Femur (tissue), 1 donor: ENCODE results near the gene PALD1.
A peak's percentile ranks its signal among the peaks of the same experiment; 100 is the strongest.

Experiments
- DNase-seq: peaks from one replicate; pipeline ENCODE4 v3.0.0-alpha.2; 2017

Gene PALD1

DNA sequence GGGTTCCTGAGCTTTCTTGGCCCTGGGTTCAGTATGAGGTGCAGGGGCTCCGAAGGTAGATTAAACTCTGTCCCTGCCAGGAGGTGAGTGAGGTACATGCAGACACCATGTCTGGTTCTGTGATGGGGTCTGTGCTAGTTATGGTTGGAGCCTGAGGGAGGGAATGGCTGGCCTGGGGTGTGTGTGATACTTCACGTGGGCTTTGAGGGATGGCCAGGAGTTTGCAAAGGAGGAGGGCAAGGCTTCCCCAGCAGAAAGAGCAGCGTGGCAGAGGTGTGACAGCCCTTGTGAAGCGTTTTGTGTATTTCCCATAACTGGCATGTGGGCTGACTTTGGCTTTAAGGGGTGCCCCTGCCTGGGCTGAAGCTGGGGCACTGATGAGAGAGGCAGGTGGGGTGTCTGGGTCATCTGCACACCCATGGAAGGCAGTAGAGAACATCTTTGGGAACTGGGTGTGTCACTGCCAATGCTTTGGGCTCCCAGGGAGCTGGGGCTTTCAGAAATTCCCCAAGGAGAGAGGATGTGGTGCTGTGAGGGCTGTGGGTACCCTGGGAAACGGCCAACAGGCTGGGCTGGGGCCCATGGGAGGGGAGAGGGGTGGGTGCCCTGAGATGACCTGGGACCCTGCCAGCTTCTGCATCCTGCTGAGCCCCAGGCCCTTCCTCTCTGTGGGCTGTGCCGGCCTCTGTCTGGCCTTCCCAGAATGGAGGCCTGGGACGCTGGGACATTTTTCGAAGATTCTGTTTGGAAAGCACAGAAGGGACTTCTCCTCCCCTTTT lies 4.6 kb downstream of the PALD1 start:
- peak; percentile 43 for DNase-seq

DNA sequence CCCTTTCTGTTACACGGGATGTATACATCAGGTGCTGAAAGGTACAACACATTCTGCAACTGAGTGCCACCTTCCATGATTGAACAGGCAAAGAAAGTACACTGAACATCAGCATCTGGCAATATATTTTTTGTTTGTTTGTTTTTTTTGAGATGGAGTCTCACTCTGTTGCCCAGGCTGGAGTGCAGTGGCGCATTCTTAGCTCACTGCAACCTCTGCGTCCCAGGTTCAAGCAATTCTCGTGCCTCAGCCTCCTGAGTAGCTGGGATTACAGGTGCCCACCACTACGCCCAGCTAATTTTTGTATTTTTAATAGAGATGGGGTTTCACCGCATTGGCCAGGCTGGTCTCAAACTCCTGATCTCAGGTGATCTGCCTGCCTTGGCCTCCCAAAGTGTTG lies 5.3 kb downstream of the PALD1 start:
- peak; percentile 1 for DNase-seq

DNA sequence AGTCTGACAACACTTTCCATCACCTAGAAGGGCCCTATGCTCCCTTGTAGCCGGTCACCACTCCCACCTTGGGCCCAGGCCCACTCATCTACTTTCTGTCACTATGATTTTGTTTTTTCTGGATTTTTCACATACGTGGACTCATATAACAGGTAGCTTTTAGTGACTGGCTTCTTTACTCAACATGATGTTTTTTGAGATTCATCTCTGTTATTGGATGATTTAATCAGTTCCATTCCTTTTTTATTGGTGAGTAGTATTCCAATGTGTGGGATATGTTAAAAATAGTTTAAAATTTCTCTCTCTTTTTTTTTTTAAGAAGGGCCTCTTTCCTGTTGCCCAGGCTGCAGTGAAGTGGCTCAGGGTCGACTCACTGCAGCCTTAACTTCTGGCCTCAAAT lies 9.3 kb downstream of the PALD1 start:
- no peak for DNase-seq

DNA sequence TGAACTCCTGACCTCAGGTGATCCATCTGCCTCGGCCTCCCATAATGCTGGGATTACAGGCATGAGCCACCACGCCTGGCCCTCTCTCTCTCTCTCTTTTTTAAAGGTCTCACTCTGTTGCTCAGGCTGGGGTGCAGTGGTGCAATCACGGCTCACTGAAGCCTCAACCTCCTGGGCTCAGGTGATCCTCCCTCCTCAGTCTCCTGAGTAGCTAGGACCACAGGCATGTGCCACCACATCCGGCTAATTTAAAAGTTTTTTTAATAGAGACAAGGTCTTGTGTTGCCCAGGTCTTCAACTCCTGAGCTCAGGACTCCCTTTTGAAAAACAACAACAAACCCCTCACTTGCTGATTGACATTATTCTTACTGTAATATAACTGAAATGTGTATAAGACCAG lies 11.6 kb downstream of the PALD1 start:
- DNase-seq, result peak; percentile 1

DNA sequence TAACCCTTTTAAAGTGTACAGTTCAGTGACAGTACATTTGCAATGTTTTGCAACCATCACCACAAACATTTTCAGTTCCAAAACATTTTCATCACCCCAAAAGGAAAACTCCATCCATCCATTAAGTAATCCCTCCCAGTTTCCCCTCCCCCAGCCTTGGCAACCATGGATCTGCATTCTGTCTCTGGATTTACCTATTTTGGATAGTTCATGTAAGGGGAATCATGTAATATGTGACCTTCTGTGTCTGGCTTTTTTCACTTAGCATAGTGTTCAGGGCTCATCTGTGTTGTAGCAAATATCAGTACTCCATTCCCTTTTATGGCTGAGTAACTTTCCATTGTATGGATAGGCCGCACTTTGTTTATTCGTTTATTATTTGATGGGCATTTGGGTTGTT lies 13.0 kb downstream of the PALD1 start:
- no peak for DNase-seq

DNA sequence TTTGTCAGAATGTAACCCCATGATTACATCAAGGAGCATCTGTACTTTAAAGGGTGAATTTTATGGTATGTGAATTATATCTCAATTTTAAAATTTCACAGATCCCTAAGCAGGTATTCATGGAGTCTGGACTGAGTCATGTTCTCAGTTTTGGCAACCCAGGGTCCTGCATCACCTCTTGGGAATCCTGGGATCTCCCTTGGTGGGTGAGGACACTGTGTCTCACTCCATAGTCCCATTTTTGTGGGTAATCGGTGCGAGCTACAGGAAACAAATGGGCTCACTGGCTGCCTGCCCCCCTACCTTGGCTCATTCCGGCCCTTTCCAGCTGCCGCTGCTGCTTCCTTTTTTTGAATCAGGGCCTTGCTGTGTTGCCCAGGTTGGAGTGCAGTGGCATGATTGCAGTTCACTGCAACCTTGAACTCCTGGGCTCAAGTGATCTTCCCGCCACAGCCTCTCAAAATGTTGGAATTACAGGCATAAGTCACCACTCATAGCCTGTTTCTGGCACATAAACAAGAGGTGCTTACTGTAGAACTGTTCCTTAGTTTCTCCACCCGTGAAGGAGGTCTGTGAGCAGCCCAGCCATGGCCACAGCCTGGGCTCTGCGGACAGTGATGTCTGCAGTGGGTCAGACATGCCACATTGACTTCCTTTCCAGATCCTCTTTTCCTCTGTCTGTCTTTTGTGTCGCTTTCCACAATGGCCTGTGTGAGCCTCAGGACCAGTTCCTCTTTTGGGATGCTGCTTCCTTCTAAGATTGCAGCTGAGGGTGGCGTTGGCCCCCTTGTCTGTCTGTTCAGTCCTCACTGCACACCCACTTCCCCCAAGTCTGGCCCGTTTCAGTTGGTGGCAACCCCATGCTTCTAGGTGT lies 14.5 kb downstream of the PALD1 start:
- peak; percentile 44 for DNase-seq

DNA sequence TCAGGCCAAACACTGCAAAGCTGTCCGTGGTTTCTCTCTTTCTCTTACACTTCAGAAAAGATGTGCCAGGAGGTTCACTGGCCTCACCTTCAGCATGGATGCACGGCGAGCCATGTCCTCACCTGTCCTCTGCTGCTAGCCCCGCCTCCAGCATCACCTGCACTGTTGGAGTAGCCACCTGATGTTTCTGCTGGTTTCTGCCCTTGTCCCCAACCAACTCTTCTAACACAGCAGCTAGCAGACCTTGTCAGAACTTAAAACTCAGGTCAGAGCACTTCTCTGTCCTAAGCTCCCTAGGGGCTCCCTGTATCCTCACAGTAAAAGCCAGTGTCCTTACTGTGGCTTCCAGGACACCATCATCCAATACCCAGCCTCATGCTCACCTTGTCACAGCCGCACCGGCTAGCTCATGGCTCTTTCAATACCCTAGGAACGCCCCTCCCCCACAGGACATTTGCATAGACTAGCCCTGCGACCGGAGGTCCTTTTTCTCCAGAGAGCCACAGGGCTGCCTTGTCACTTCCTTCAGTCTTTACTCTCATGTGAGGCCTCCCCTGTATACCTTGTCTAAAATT lies 15.2 kb downstream of the PALD1 start:
- DNase-seq, result no peak

DNA sequence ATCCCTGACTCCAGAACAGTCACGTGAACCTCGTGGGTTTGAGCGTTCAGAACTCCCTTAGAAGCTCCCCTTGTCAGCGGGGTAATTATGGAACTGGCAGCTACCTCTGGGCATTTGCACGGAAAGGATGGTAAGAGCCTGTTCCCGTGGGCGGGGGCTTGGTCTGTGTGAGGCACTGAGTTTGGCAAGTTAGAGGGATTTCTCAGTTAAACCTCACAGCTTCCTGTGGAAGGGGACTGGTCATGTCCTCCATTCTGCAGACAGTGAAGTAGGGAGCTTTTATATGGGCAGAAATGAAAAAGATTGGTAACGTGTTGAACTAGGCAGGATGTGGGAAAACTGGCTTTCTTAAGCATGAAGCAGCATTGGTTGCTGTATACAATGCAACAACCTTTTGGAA lies 16.0 kb downstream of the PALD1 start:
- no peak for DNase-seq

DNA sequence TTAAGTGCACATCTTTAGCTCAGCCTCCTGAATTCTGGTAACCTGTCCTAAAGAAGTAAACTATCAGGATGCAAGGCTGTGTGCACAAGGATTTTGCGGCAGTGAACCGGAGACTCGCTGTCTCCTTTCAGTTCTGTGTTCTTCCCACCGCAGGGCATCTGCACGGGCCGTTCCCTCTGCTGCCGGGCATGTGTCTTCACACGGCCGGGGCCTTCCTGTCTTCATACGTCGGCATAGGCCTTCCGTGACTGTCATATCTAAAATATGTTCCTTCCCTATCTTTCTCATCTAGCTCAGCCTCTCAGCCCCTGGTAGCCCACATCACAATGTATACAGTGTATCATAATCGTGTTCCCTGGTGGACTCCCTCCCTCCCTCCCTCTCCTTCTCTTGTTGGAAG lies 16.4 kb downstream of the PALD1 start:
- peak; percentile 38 for DNase-seq

DNA sequence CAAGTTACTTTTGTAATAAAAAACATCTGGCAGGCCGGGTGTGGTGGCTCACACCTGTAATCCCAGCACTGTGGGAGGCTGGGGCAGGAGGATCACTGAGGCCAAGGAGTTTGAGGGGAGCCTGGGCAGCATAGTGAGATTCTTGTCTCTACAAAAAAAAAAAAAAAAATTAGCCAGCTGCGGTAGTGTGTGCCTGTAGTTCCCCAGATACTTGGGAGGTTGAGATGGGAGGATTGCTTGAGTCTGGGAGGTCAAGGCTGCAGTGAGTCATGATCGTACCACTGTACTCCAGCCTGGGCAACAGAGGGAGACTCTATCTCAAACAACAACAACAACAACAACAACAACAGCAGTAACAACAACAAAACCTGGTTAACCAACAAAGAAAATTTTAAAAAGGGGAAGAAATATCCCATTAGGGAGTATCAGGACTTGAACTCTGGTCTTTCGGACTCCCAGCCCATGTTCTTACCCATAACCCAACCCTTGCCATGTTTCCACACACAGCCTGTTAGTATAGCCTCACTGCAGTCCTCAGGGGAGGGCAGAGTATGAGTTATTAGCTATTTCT lies 17.2 kb downstream of the PALD1 start:
- DNase-seq, result no peak

DNA sequence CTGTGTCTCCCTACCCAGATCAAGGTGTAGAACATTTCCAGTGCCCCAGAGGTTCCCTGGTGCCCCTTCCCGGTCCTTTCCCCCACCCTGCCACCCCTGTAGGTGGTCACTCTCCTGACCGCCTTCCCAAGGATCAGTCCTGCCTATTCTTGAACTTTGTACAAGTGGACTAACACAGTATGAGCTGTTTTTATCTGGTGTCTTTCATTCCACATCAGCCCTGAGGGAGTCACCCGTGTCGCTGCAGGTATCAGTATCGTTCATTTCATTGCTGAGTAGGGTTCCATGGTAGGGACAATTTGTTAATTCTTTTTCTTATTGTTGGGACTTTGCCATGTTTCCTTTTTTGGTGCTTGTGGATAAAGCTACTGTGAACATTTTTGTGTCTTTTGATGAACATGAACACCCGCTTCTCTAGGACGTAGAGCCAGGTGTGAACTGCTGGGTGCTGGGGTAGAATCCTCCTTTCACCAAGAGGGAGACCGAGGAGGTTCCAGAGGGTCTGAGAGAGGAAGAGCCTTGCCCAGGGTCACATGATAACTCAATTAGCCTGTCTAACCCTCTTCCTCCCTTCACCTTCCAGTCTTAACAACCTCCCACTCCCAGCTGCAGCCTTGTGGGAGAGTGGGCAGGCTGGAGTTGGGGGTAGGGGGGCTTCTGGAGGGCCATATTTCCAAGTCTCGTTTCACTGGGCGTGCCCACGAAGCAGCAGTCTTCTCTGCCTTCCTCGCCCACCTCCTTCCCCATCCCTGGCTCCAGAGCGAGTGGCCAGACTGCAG lies 18.0 kb downstream of the PALD1 start:
- DNase-seq, result no peak

DNA sequence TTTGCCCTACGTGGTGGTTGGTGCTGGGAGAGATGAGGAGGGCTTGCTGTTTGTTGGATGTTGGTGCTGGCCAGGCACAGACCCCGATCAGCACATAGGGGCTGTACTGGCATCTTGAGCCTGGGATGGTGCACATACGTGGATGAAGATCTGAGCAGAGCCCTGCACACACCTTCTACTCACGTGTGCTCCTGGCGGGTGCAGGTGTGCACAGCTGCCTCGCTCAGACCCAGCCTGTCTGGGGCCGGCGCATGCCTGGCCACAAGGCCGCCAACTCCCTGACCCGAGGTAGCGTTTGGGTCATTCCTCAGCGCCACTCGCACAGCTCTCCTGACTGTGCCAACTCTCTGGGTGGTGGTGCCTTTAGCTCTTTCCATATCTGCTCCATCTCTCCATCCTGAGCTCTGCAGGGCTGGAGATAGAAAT lies 18.6 kb downstream of the PALD1 start:
- no peak for DNase-seq

DNA sequence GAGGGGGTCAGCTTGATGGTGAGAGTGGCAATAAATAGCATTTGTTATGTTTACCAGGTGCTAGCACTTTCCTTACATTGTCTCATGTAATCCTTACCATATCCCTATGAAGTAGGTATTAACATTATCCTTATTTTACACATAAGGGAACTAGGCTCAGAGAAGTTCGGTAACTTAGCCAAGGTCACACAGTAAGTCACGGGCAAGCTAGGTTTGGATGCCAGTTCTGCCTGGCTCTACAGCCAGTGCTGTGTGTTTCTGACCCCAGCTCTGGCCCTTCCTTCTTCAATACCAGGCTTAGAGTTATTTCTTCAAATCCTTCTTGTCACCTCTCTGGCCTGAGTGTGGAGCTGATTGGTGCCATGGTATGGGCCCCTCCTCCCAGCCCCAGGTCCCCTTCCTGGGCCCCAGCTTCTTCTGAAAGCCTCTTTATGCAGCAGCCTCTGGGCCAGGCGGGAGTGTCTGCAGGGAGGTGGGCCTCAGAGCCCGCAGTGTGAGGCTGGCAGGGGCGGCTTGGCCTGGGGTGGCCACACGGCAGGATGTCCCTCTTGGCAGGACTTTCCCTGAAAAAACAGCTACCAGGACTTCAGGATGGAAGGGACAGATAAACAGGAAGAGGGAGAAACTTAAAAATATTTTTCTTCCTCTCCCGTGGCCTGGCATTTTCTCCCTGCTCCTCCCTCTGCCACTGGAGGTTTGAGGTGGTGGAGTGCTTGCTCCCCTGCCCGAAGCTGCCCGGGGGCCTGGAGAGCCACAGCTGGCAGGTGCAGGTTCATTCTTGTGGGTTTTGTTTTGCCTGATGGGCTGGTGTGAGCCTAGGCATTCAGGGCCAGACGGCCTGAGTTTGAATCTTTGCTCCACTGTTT lies 20.6 kb downstream of the PALD1 start:
- DNase-seq, result peak; percentile 51

DNA sequence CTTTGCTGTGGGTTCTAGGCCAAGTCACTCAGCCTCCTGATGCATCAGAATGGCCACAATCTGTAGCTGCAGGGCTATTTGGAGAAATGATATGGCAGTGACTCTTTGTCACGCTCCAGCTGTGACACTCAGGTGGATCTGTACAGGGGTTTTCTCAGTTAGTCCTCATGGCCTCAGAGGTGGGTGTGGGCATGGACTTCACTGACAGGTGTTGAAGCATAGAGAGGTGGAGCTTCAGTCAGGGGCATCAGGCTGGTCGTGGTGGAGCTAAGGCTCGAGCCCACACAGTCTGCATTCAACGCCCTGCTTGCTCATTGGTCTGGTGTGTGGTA lies 21.2 kb downstream of the PALD1 start:
- no peak for DNase-seq

DNA sequence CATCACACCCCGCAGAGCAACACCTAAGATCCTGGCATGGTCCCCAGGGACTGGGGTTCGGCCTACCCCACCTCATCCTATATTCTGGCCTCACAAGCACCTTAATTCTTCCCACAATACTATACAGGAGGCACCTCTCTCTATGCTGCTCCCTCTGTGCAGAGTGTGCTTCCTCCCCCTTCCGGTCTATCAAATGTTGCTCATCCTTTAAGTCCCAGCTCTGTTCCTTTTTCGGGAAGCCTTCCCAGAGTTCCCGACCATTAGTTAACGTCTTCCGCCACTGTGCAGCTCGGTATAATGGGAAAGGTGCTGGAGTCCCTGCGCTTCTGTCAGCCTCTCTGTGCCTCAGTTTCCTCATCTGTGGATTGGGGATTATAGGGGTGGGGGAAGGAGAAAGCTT lies 21.8 kb downstream of the PALD1 start:
- DNase-seq, result no peak

DNA sequence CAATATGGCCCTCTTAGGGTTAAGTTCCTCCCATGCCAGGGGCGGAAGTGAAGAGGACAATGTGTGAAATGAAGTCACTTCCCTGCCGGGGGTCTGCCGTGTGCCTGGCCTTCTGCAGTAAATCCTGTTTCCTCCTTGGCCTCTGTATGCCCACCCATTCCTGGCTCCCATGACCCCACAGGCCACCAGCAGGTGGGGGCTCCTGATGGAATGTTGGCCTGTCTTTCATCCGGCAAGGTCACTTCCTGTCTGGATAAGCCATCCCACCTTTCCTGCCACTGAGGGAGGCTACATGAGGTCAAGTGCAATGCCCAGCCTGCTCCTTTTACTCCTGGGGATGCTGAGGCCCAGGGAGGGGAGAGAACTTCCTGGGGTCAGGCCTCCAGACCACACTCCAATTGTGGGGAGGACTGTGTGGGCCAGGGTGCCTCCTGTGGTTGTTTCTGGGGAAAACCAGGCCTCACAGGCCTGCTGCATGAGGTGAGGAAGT lies 22.3 kb downstream of the PALD1 start:
- DNase-seq, result peak; percentile 50

DNA sequence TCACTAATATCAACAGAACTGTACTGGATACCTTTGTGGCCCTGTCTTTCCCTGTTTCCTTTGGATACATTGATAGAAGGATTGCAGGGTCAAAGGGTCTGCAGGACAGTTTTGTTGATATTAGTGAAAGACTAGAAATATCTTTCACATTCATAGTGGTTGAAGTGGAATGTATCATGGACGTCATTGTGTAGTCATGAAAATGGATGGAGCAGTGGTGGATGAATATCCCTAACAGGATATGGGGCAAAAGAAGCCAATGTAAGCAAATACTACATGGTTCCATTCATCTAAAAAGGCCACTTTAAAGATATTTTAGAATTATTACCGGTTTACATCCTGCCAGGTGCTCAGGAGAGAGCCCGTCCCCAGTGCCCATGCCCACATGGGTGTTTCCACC lies 23.8 kb downstream of the PALD1 start:
- DNase-seq, result no peak

DNA sequence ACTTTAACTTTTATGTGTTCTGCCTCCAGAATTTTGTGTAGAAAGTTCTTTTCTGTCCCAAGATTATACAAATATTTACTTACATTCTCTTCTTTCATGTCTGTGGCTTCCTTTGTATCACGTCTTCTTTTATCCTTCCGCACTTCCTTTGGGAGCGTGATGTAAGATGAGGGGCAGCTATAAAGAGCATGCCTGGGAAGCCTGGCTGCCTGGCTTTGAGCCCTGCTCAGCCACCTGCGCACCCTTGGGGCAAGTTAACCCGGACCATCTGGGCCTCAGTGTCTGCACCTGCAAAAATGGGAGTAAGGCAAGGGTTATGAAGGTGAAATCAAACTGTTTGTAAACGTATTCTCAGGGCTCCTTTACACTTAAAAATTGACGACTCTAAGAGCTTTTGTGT lies 25.2 kb downstream of the PALD1 start:
- DNase-seq, result no peak

DNA sequence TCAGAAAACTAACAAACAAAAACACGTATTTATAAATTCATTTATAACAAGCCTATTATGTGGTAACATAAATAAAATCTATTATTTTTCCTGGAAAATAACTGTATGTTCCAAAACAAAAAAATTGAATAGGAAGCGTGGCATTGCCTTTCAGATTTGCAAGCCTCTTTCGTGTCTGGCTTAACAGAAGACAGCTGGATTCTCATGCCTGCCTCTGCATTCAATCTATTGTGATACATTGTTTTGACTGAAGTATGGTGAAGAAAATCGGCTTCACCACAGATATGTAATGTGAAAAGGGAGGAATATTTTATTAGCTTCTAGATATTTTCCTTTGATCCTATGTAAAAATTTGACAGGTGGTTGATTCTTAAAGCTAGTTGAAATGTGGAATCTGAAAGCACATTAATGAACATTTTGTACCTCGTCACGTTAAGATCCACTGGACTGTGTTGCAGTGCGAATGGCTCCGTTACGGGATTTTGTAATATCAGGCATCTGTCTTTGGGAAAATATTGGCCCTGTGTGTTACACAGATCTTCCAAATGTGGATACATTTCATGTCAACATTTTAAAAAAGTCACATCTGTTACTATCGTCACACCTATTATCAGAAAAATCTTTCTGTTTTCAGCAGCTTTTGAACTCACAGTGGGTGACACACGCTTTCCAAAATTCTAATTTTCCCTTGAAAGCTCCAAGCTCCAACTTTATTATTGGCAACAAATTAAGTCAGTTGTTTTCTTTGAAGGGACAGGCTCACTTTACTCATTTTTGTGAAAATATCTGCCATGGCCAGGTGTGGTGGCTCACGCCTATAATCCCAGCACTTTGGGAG lies 26.2 kb downstream of the PALD1 start:
- DNase-seq, result no peak

DNA sequence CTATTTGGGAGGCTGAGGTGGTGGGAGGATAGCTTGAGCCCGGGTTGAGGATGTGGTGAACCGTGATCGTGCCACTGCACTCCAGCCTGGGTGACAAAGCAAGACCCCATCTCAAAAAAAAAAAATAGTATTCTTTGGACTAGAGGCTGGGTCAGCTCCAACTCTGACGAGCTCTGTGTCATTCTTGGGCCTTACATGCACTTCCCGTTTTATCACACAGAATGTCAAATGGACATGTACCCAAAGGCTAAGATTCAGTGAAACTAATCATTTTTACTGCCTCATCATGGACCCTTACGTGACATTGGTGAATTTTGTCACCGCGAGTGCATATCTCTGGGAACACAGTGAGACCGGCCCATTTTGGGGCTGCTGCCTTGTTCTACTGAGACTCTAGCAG lies 27.3 kb downstream of the PALD1 start:
- DNase-seq, result no peak

DNA sequence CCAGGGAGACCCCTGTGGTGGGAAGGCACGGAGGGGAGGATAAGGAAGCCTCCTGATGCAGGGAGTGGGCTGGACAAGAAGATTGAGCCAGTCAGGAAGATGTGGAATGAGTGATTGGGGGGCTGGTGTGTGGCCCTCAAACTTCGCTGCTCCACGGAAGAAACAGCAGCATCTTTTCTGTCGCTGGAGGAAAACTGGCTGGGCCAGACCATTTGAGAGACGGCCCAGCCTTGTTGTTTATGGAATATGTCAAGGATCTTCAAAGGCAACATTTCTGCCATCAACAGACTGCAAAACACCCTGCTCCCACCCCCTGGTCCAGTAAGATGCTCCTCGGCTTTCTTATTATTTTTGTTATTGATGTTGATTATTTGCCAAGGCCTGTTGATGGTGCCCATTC lies 29.4 kb downstream of the PALD1 start:
- DNase-seq, result no peak
